GM12878 (cell line): ENCODE measurements around the gene ABCG2. TPM values are rescaled to one million over a fixed set of nuclear protein-coding genes. Genes with fewer than 3 reads are reported as not detected.

Source experiments
- ATAC-seq: fragments of 200-7000 bp; cut with Tn5 transposase; 3 replicates; pipeline ENCODE4 v1.9.1; 2020; ENCODE audit warnings: mild to moderate bottlenecking, moderate library complexity
- BruUV-seq: library from RNA; stranded (reverse); fragments of 400-500 nt; replicated peaks from 2 replicates; lab custom pipeline; 2021; lab: Mats Ljungman, UMichigan
- CTCF ChIA-PET: fragments of 300-600 bp; sonication (Branson Sonifier 250); formaldehyde crosslinking; extraction: SDS; loops from one replicate; lab custom pipeline; 2021; ENCODE audit warnings: inconsistent platforms; lab: Yijun Ruan, JAX
- POLR2A ChIA-PET: fragments of 350-600 bp; formaldehyde crosslinking; extraction: SDS; loops from one replicate; lab custom pipeline; 2021; ENCODE audit warnings: inconsistent platforms; lab: Charles Lee
- RAD21 ChIA-PET: fragments of 300-600 bp; sonication (Branson Sonifier 250); formaldehyde crosslinking; loops from one replicate; lab custom pipeline; 2023; ENCODE audit warnings: antibody characterized with exemption; ENCODE audit not compliant: unreplicated experiment; lab: Charles Lee
- SMC1A ChIA-PET: fragments of 300-600 bp; sonication (Branson Sonifier 250); formaldehyde crosslinking; loops from one replicate; lab custom pipeline; 2023; ENCODE audit not compliant: unreplicated experiment, uncharacterized antibody; lab: Charles Lee
- DNase-seq: peaks from one replicate; pipeline ENCODE4 v3.0.0-alpha.2; 2011; ENCODE audit warnings: low read depth, low spot score
- FAIRE-seq: peaks from 3 replicates; lab custom pipeline; 2011; peaks lifted over from hg19 to GRCh38; lab: Jason Lieb, UNC
- H2AFZ ChIP-seq: 2 replicates; pipeline ENCODE4 v1.6.0; 2011; ENCODE audit warnings: low read depth, low read length, control low read depth; ENCODE audit not compliant: control insufficient read depth
- H3K27ac ChIP-seq: 2 replicates; pipeline ENCODE4 v1.5.1; 2011; ENCODE audit warnings: control low read depth; ENCODE audit not compliant: control insufficient read depth, insufficient read depth
- H3K27me3 ChIP-seq, 2 experiments: replicated peaks in 1 of 2; 2 replicates each; pipeline versions ENCODE4 v1.6.0 to v1.6.1; 2011; ENCODE audit warnings: low read length in 1 of 2; ENCODE audit not compliant: control insufficient read depth in 2 of 2, insufficient read depth in 2 of 2
- H3K36me3 ChIP-seq, 2 experiments: 2 replicates each; pipeline ENCODE4 v1.5.1; 2011; ENCODE audit warnings: low read length in 1 of 2; ENCODE audit not compliant: control insufficient read depth in 2 of 2, insufficient read depth in 2 of 2
- H3K4me1 ChIP-seq: 2 replicates; pipeline ENCODE4 v1.6.1; 2011; ENCODE audit warnings: mild to moderate bottlenecking, low read length, moderate library complexity, mixed read lengths; ENCODE audit not compliant: control insufficient read depth, insufficient read depth
- H3K4me2 ChIP-seq: 2 replicates; pipeline ENCODE4 v1.6.0; 2011; ENCODE audit warnings: control low read depth; ENCODE audit not compliant: control insufficient read depth, insufficient read depth
- H3K4me3 ChIP-seq: fragments of 200-600 bp; sonication (generic); 2 replicates; pipeline ENCODE4 v1.5.1; 2016
- H3K79me2 ChIP-seq: 2 replicates; pipeline ENCODE4 v1.6.0; 2011; ENCODE audit warnings: low read length; ENCODE audit not compliant: control insufficient read depth, insufficient read depth
- H3K9ac ChIP-seq: 2 replicates; pipeline ENCODE4 v1.8.0; 2011; ENCODE audit warnings: low read length, control low read depth, mixed read lengths; ENCODE audit not compliant: control insufficient read depth, insufficient read depth
- H3K9me3 ChIP-seq: replicated peaks from 3 replicates; pipeline ENCODE4 v1.5.1; 2011; ENCODE audit warnings: mild to moderate bottlenecking, low read length; ENCODE audit not compliant: control insufficient read depth, insufficient read depth
- H4K20me1 ChIP-seq: 2 replicates; pipeline ENCODE4 v1.6.0; 2011; ENCODE audit not compliant: control insufficient read depth, insufficient read depth
- ETV6 ChIP-seq, 2 experiments: fragments of 450-650 bp in 1 of 2; IDR thresholded peaks in 1 of 2; conservative IDR thresholded peaks in 1 of 2; 2 replicates each; pipeline ENCODE4 v1.6.1; 2014; ENCODE audit warnings: antibody characterized with exemption in 1 of 2, borderline replicate concordance in 1 of 2, low read depth in 1 of 2, mild to moderate bottlenecking in 1 of 2, moderate library complexity in 1 of 2
- GATAD2B ChIP-seq: fragments of 450-650 bp; conservative IDR thresholded peaks from 2 replicates; pipeline ENCODE4 v1.6.1; 2017; ENCODE audit warnings: low read depth, mild to moderate bottlenecking, moderate library complexity
- PBX3 ChIP-seq: IDR thresholded peaks from 2 replicates; pipeline ENCODE4 v1.6.1; 2011; ENCODE audit warnings: mild to moderate bottlenecking, low read depth, low read length, moderate library complexity; ENCODE audit not compliant: insufficient replicate concordance
- SPI1 ChIP-seq: IDR thresholded peaks from 2 replicates; pipeline ENCODE4 v1.6.1; 2011; ENCODE audit warnings: low read depth, mild to moderate bottlenecking, low read length, moderate library complexity, borderline replicate concordance; ENCODE audit not compliant: insufficient read depth
- ZBTB40 ChIP-seq: fragments of 450-650 bp; IDR thresholded peaks from 2 replicates; pipeline ENCODE4 v1.6.1; 2016; ENCODE audit warnings: mild to moderate bottlenecking, moderate library complexity, borderline replicate concordance
- ZNF687 ChIP-seq: fragments of 450-650 bp; IDR thresholded peaks from 2 replicates; pipeline ENCODE4 v1.6.1; 2017; ENCODE audit warnings: mild to moderate bottlenecking, moderate library complexity
- WGBS: methylation state at CpG from one replicate; pipeline ENCODE4 v1.1.6; 2016; ENCODE audit warnings: low lambda C conversion rate; ENCODE audit not compliant: insufficient replicate concordance, insufficient coverage; ENCODE audit errors: missing lambda C conversion rate; 5-methylcytosine and 5-hydroxymethylcytosine counted together
- in situ Hi-C: fragments of 300-500 bp; cut with MboI; formaldehyde crosslinking; loops from 9 replicates; pipeline ENCODE4 v1.14.3; 2018; ENCODE audit warnings: mixed read lengths
- intact Hi-C: fragments of 100-400 bp; cut with micrococcal nuclease; formaldehyde crosslinking; loops from one replicate; pipeline ENCODE4 v1.14.2; 2022; ENCODE audit not compliant: unreplicated experiment
- polyA plus RNA-seq, 11 experiments: library from polyadenylated mRNA; depleted of rRNA in 4 of 11; unstranded in 6 of 11; stranded (reverse) in 5 of 11; fragments of >200 nt; fragmentation: Nextera tagmentation in 4 of 11; fragmentation: Illumina TruSeq in 1 of 11; extraction: Ambion mirVana in 4 of 11; extraction: Trizol in 1 of 11; gene quantifications; 1 replicate in 1 of 11; 2 replicates in 10 of 11; pipeline versions ENCODE4 v1.2.1 to v1.2.3, GENCODE V29; 2011 to 2016; ENCODE audit warnings: inconsistent platforms in 2 of 11, missing spikeins in 2 of 11, low read depth in 1 of 11
- total RNA-seq, 4 experiments: library from RNA; depleted of rRNA in 3 of 4; stranded (reverse); fragments of >200 nt in 3 of 4; fragmentation: Illumina TruSeq in 1 of 4; extraction: Trizol in 1 of 4; gene quantifications; 2 replicates each; pipeline versions ENCODE4 v1.2.1 to v1.2.3, GENCODE V29; 2013 to 2021

Gene ABCG2
- total and polyA plus RNA-seq, 10 of the 15 experiments (the other 5 are each of a cell fraction or from before 2014, with no cell fraction given), result 0.03 to 0.06 (median 0.04) TPM; not detected in 7

- H2AFZ ChIP-seq, result no peak overlapping the region
- H3K9ac ChIP-seq, result no peak overlapping the region
- H3K27ac ChIP-seq, result no peak overlapping the region
- ChIA-PET SMC1A (no interaction called here), CTCF (no interaction called here), RAD21 (no interaction called here), POLR2A (no interaction called here)
- TF ChIP-seq GATAD2B, result no peak
- no peak for TF ChIP-seq ZNF687
- no peak for TF ChIP-seq ETV6 (conservative IDR thresholded peaks at IDR 0.05 in 1 of 2, IDR thresholded peaks at IDR 0.05 in 1 of 2; ENCODE audit: borderline replicate concordance in 1 of 2, low read depth in 1 of 2)
- no peak for TF ChIP-seq PBX3
- TF ChIP-seq ZBTB40, result no peak
- no peak for TF ChIP-seq SPI1
- intact Hi-C loops, result no loop called here
- no TSS peak for BruUV-seq
- H3K4me1 ChIP-seq, result no peaks in the 10 kb centered on the region
- no peaks in the 10 kb centered on the region for H3K36me3 ChIP-seq
- no peak overlapping the region for H3K4me2 ChIP-seq
- FAIRE-seq, result no peak
- no peak for ATAC-seq
- DNase-seq, result no peak
- H3K4me3 ChIP-seq, result no peak overlapping the region
- no peaks in the 10 kb centered on the region for H3K79me2 ChIP-seq
- no peaks in the 10 kb centered on the region for H4K20me1 ChIP-seq
- in situ Hi-C loops, result no loop called here
- no peaks in the 10 kb centered on the region; a peak in 1 of 4 replicates for H3K27me3 ChIP-seq
- 93% methylated on average over 1 of the region's 1 CpG for WGBS
- H3K9me3 ChIP-seq, result no peaks in the 10 kb centered on the region
Observed at GRCh38 chr4:88080626-88081025, 77.8 kb downstream of the ABCG2 start.
